Measurements from ENCODE around the gene SELENON. TPM values are rescaled to one million over a fixed set of nuclear protein-coding genes. Genes with fewer than 3 reads are reported as not detected.

SELENON gene, protein sequence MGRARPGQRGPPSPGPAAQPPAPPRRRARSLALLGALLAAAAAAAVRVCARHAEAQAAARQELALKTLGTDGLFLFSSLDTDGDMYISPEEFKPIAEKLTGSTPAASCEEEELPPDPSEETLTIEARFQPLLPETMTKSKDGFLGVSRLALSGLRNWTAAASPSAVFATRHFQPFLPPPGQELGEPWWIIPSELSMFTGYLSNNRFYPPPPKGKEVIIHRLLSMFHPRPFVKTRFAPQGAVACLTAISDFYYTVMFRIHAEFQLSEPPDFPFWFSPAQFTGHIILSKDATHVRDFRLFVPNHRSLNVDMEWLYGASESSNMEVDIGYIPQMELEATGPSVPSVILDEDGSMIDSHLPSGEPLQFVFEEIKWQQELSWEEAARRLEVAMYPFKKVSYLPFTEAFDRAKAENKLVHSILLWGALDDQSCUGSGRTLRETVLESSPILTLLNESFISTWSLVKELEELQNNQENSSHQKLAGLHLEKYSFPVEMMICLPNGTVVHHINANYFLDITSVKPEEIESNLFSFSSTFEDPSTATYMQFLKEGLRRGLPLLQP
- total RNA-seq = 80.1 and 95.0 TPM in 2 replicates

DNA sequence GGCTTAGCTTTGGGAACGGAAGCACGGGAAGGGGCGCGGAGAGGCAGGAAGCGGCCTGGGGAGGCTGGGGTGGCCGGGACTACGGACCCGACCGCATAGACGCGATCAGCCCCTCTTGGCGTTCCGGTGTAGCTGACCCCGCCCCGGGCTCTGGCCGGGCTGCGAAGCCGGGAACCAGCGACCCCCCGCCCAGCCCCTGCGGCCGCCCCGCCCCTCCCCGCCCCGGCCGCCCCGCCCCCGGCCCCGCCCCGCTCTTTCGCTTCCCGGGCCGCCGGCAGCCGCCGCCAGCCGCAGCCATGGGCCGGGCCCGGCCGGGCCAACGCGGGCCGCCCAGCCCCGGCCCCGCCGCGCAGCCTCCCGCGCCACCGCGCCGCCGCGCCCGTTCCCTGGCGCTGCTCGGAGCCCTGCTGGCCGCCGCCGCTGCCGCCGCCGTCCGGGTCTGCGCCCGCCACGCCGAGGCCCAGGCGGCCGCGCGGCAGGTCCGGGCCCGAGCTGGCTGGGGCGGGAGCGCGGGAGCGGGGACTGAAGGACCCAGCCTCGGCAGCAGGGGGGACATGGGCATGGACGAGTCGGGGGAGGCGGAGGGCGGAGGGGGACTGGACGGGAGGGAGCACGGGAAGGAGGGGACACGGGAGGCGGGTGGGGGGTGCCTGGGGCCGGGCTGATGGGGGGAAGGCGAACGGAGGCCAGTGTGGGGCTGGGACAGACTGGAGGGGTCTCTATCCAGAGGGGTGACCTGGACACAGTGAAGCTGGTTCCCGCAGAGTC is at the start of gene SELENON:
Gene SELENON, plus strand, starts transcription at position 259 of the 768 bp plus-strand sequence. Its CDS starts 38 bp downstream, at position 297.

DNA sequence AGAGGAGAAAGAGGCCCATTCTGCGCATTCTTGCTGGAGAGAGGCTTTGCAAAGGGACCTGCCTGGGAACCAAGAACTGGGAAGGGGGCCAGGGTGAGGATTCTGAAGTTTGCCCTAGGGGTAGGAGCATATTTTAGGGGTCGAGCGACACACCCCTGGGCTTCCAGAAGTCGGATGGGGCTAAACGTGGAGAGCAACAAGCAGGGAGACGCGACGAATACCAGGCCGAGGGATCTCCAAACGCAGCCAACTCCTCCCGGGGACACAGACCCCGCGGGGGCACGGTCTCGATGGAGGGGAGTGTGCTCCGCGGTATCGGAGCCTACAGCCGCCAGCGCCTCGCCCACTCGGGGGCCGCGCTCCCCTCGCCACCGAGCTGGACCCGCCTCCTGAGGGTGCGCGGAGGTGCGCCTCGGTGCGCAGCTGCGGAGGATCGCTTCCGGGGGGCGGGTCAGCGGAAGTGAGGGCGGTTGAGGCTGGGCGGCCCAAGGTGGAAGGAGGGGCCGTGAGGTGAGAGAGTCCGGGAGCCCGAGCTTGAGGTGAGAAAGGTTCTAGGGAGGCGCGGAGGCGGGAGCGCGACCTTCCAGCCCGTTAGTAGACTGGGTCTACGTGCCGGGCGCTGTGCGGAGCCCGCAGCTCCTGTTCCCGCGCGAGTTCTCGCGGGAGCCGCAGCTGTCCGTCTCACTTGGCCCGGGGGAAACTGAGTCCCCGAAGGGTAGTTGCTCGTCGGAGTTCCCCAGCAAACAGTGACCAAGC is 19.7 kb downstream of the SELENON start, which contains the start of gene MTFR1L:
Gene MTFR1L, plus strand, starts transcription at position 464 of the 756 bp plus-strand sequence. CDS start 3,151 bp downstream, outside the sequence.

DNA sequence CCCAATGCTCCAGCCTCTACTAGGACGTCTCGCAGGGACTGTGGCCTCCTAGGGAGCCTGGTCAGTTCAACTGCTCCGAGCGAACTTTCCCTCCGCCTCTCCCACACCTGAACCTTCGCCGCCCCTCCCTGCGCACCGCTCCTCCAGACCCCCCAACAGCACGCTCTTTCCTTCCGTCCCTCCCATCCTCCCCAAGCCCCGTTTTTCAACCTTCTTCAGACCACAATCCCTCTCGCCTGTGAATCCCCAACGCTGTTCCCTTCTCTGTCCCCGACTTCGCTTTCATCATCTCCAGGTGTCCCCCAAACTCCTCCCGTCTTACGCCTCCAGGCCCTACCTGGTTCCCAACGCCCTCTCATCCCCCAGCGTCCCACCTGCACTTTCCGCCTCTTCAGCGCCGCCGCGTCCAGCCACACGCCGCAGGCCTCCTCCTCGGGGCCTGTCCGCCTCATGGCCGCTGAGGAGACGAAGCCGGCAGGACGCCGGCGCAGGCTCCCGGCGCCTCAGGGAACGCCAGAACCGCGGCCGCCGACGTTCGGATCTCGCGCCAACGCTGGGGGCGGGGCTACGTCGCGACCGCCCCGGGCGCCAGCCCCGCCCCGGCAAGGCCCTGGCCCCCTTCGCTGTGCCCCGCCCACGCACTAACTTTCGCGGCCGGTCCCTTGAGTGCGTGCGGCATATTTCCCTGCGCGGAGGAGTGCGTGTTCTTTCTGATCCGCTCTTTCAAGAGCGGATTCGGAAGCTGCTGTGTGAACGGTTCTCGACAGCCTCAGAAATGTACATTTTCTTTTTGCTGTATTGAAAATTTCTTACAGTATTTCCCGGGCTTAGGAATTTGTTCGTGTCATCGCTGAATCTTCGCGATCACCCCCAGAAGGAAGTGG is 59.2 kb downstream of the SELENON start, which contains the start of gene AUNIP:
Gene AUNIP, minus strand, starts transcription at position 552 of the 884 bp plus-strand sequence. Its CDS starts 100 bp downstream, at position 452.

Other genes with a start within 250 kb of the SELENON start
- gene MAN1C1, start 183.4 kb upstream of the SELENON start, total RNA-seq = 4.3 and 6.2 TPM in 2 replicates
- gene MTFR1L, start 19.8 kb downstream of the SELENON start, total RNA-seq = 35.0 and 36.9 TPM in 2 replicates
- 2.6 and 4.2 TPM in 2 replicates for gene AUNIP, start 59.3 kb downstream of the SELENON start, total RNA-seq
- gene PAQR7, start 75.5 kb downstream of the SELENON start, total RNA-seq = 7.0 and 9.8 TPM in 2 replicates
- gene STMN1, start 106.2 kb downstream of the SELENON start, total RNA-seq = 108 and 124 TPM in 2 replicates
- 5.3 and 5.6 TPM in 2 replicates for gene PAFAH2, start 197.9 kb downstream of the SELENON start, total RNA-seq
- under 0.01 and 0.10 TPM in 2 replicates for gene EXTL1, start 221.6 kb downstream of the SELENON start, total RNA-seq
- gene SLC30A2, start 245.9 kb downstream of the SELENON start, total RNA-seq = not detected in 2 replicates